AG09319 (cell line): ENCODE data around the gene CYYR1.

Experiments used
- DNase-seq: peaks from one replicate; pipeline ENCODE4 v3.0.0-alpha.2; 2010; ENCODE audit warnings: low read depth; ENCODE audit errors: extremely low read depth
- TF ChIP-seq, protein P1 (sequence below): IDR thresholded peaks from 2 replicates; pipeline ENCODE4 v1.5.1; 2011; ENCODE audit warnings: low read depth, mild to moderate bottlenecking, inconsistent platforms, low read length, moderate library complexity

Gene CYYR1

DNA sequence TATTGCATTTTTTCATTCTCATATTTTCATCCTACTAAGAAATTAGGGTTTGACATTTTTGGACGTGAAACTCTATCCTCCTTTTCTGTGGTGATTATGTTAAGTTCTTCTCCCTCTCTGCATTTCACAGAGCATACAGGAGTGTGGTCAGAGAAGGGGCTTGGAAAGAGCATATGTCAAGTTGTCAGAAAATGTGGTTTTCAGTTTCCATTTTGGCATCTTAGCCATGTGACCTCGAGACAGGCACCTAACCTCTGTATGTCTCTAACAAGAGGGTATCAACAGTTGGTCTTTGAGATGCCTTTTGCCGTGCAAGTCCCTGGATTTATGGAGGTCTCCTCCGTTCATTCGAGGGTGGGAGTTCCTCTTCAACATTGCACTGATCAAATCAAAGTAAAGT is 140.7 kb downstream of the CYYR1 start:
- TF ChIP-seq, protein P1, sequence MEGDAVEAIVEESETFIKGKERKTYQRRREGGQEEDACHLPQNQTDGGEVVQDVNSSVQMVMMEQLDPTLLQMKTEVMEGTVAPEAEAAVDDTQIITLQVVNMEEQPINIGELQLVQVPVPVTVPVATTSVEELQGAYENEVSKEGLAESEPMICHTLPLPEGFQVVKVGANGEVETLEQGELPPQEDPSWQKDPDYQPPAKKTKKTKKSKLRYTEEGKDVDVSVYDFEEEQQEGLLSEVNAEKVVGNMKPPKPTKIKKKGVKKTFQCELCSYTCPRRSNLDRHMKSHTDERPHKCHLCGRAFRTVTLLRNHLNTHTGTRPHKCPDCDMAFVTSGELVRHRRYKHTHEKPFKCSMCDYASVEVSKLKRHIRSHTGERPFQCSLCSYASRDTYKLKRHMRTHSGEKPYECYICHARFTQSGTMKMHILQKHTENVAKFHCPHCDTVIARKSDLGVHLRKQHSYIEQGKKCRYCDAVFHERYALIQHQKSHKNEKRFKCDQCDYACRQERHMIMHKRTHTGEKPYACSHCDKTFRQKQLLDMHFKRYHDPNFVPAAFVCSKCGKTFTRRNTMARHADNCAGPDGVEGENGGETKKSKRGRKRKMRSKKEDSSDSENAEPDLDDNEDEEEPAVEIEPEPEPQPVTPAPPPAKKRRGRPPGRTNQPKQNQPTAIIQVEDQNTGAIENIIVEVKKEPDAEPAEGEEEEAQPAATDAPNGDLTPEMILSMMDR, result no peak
- DNase-seq, result no peak

DNA sequence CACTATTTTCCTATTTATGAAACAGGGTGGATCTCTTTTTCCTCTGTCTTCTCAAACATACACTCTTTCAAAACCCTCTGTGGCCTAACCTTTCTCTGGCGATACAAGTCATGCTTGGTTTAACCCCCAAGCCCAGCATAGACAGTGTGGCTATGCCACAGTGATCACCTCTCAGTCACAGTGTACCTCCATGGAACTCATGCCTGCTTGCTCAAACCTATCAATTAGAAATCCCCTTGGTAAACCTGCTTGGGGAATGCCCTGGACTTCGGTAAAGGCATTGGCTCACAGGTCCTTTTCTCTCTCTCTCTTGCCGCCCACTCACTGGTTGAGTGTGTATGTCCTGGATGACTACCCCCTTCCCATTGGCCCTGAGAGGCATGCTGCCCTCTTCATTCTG is 147.5 kb downstream of the CYYR1 start:
- DNase-seq, result no peak
- TF ChIP-seq, protein P1, result no peak

DNA sequence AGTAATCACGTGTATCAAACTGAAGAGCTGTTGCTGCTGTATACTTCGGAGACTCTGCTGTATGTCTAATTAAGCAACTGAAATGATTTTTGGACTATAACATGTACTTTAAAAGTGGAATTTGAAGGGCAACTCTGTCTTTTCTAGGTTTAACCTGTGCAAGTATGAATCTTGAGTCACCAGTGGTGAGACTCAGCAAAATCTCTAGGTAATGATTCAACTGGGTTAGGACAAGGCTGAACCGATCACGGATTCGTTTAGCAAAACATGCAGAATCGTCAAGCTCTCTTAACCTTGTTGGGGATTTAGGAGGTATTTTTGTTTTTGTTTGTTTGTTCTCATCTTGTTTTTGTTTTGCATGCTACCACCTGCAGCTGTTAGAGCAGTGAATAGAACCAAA is 149.6 kb downstream of the CYYR1 start:
- DNase-seq, result no peak
- TF ChIP-seq, protein P1, result no peak

DNA sequence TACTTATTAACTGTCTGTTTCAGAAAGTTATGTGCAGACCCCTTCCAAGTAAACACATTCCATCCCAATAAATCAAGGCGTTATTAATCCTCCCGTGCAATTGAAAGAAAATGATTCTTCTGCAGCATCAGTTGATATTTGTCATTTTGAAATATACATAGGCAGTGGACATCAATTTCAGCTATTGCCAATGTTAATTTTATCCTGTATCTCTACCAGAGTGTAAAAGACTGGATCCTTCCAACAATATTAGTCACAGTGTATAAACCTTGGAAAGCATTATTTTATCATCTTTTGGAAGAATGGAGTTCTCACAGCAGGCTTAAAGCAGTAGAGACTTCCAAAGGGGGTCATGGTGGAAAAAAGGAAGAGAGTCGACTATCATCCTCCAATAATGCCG is 150.4 kb downstream of the CYYR1 start:
- no peak for DNase-seq
- TF ChIP-seq, protein P1, result no peak

DNA sequence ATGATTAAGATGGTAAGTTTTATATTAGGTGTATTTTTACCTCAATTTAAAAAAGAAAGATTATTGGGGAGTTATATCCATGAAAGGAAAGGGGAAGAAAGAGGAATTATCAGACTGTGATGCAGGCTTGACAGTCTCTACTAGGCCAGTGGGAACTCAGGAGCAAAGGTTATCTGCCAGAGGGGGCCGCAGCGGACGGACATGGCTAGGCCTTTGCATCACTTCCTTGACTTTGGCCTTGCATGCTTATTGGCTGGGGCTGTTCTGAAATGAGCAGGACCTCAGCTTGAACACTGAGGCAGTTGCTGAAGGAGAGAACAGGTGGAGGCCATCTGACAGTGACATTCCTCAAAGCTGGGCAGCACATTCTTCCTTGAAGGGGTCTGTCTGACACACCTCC is 150.9 kb downstream of the CYYR1 start:
- TF ChIP-seq, protein P1, result no peak
- DNase-seq, result no peak

DNA sequence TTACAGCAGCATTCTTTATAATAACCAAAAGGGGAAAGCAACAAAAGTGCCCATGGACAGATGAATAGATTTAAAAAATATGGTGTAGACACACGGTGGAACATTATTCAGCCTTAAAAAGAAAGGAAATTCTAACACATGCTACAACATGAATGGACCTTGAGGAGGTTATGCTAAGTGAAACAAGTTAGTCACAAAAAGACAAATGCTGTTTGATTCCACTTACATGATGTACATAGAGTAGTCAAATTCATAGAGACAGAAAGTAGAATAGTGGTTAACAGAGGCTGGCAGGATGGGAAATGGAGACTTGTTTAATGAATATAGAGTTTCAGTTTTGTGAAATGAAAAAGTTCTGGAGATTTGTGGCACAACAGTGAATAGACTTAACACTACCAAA is 151.4 kb downstream of the CYYR1 start:
- TF ChIP-seq, protein P1, result no peak
- DNase-seq, result no peak
